ENCODE measurements around the gene COL4A2.

COL4A2 gene

DNA sequence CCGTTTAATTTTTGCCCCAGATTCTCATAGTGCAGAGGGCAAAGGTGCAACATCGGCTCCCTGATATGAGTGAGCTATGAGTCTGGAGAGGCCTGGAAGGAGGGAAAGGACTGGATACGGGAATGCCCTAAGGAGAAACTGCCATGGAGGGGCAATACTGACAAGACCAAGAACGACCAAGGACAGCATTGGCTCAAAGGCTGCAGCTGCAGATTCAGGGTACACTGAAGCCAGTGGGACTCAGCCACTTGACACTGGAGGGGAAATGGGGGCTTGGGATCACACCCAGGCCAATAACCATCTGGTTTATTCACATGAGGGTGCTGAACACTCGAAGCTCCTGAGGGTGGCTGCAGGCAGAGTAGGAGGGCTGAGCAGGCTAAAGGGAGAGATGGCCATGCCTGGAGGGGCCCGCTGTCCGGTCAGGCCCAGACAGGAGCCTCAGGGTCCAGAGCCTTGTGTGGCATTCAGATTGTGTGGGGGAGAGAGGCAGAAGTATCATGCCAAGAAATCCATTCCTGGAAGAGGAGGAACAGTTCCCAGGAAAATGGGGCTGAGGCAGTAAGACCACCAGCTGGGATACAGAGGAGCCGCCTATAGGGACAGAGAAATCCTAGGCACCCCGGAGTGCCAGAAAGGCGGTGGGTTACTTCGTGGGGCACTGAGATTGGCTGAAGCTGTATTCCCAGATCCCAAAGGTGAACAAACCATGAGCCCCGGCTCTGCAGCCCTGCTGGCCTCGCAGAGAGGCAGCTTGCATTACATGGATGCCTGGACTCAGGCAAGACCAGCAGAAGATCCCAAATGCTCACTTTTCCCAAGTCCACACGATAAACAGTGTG is 20.9 kb upstream of the COL4A2 start:
- POLR2A ChIA-PET = no interaction called here

DNA sequence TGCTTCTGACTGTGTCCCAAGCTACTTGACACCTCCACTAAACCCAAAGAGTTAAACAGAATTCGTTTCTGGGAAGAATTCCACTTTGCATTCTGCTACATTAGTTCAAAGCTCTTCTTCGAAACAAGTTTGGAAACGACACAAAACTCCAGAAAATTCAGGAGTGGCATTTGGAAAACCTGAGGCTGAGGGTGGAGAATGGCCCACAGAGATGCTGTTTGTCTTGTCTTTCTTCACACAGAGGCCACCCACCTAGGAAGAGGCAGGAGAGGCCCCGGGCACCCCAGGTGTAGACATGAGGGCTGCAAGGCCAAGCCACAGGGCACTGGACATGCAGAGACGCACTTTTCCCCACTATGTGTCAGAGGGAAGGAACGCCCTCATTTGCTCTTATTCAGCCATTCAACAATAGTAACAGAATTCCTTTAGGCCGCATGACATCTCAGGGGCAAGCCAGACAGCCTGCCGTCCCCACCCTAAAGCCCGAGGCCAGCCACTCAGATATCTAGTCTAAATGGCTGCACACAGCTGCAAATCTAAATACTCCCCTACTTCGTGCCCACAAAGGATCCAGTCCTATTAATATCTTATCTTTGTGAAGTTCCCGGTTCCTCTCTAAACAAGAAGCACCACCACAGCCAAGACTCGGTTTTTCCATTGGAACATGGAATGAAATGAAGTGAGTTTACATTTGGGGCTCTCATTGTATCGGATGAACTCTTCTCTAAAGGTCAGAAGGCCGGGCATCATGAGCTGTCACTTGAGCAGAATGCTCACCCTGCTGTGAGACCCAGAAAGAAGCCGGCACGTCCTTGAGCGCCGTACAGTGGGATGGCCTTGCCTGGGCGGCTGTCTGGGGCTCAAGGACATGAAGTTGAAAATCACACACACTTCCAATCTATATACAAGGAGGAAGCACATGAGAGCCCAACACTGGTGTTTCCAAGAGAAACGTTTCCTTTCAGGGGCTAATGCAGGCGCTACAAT is 20.0 kb upstream of the COL4A2 start:
- CTCF ChIA-PET = no interaction called here
- H3K27ac ChIP-seq (ENCODE audit: extremely low read depth, low read depth, low read length) = no peak overlapping the region
- TF ChIP-seq ZNF184 (tag by site-specific recombination; IDR thresholded peaks at IDR 0.05) (no peak), ZNF768 (tag by site-specific recombination; IDR thresholded peaks at IDR 0.05) (no peak), HOXD13 (CRISPR knock-in tag; IDR thresholded peaks at IDR 0.05; ENCODE audit: borderline replicate concordance) (no peak), ZNF274 (IDR thresholded peaks at IDR 0.05; ENCODE audit: low read length) (no peak), ZNF274 (tag by site-specific recombination; IDR thresholded peaks at IDR 0.05; ENCODE audit: borderline replicate concordance) (no peak)
- no peaks in the 10 kb centered on the region for H3K9me3 ChIP-seq (ENCODE audit: control insufficient read depth, insufficient read depth, low read depth, low read length)
- no peaks in the 10 kb centered on the region for H3K36me3 ChIP-seq (ENCODE audit: control insufficient read depth in 2 of 2, insufficient read depth in 1 of 2, low read length in 2 of 2)
- POLR2A ChIA-PET = no interaction called here
- H3K4me1 ChIP-seq (ENCODE audit: control insufficient read depth, insufficient read depth, low read length) = no peaks in the 10 kb centered on the region
- no peak overlapping the region for H3K4me3 ChIP-seq (ENCODE audit: low read depth, low read length)

More for the DNA sequence above, 20.9 kb upstream of the COL4A2 start:
- Histone ChIP-seq H3K4me3 (ENCODE audit: low read depth, low read length) (no peak overlapping the region), H3K36me3 (ENCODE audit: control insufficient read depth in 2 of 2, insufficient read depth in 1 of 2, low read length in 2 of 2) (no peaks in the 10 kb centered on the region), H3K9me3 (ENCODE audit: control insufficient read depth, insufficient read depth, low read depth, low read length) (no peaks in the 10 kb centered on the region), H3K27ac (ENCODE audit: extremely low read depth, low read depth, low read length) (no peak overlapping the region), H3K4me1 (ENCODE audit: control insufficient read depth, insufficient read depth, low read length) (no peaks in the 10 kb centered on the region)
- CTCF ChIA-PET = interaction anchor here (0.7 kb wide), 1 partner anchor 12 kb away, joined by 3 read pairs; no protein-coding TSS in a partner anchor
- no peak for TF ChIP-seq ZNF157 (tag by site-specific recombination; IDR thresholded peaks at IDR 0.05)
- TF ChIP-seq ZNF211 (tag by site-specific recombination; IDR thresholded peaks at IDR 0.05; ENCODE audit: low read depth) = no peak
- TF ChIP-seq HOXA7 (CRISPR knock-in tag; IDR thresholded peaks at IDR 0.05; ENCODE audit: borderline replicate concordance) = no peak
- TF ChIP-seq ZNF558 (tag by site-specific recombination; IDR thresholded peaks at IDR 0.05) = no peak
- no peak for TF ChIP-seq ZNF785 (tag by site-specific recombination; IDR thresholded peaks at IDR 0.05)
- TF ChIP-seq, protein P1, sequence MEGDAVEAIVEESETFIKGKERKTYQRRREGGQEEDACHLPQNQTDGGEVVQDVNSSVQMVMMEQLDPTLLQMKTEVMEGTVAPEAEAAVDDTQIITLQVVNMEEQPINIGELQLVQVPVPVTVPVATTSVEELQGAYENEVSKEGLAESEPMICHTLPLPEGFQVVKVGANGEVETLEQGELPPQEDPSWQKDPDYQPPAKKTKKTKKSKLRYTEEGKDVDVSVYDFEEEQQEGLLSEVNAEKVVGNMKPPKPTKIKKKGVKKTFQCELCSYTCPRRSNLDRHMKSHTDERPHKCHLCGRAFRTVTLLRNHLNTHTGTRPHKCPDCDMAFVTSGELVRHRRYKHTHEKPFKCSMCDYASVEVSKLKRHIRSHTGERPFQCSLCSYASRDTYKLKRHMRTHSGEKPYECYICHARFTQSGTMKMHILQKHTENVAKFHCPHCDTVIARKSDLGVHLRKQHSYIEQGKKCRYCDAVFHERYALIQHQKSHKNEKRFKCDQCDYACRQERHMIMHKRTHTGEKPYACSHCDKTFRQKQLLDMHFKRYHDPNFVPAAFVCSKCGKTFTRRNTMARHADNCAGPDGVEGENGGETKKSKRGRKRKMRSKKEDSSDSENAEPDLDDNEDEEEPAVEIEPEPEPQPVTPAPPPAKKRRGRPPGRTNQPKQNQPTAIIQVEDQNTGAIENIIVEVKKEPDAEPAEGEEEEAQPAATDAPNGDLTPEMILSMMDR (tag by site-specific recombination; IDR thresholded peaks at IDR 0.05) = no peak
- TF ChIP-seq ZNF777 (tag by site-specific recombination; IDR thresholded peaks at IDR 0.05; ENCODE audit: borderline replicate concordance) = no peak

DNA sequence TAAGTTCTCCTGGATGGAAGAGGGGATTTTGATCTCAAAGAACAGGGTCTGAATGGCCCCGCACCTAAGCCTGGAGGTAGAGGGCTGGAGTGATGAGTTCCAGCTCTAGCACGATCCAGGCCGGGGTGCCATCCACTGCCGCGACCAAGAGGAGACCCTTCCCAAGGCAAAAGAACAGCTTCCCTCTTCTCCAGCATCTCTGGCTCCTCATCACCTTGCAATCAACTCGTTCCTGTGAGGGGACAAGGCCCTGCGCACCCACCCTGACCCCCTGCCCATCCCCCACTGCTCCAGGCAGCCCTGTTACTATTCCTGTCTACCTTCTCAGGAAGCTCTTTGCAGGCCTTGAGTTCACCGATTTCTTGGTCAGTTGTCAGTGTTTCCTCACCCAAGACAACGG is 17.9 kb upstream of the COL4A2 start:
- Histone ChIP-seq H3K36me3 (ENCODE audit: control insufficient read depth in 2 of 2, insufficient read depth in 1 of 2, low read length in 2 of 2) (no peaks in the 10 kb centered on the region), H3K4me3 (ENCODE audit: low read depth, low read length) (no peak overlapping the region), H3K4me1 (ENCODE audit: control insufficient read depth, insufficient read depth, low read length) (no peaks in the 10 kb centered on the region), H3K9me3 (ENCODE audit: control insufficient read depth, insufficient read depth, low read depth, low read length) (no peaks in the 10 kb centered on the region), H3K27ac (ENCODE audit: extremely low read depth, low read depth, low read length) (no peak overlapping the region)
- ChIA-PET CTCF (no interaction called here), POLR2A (no interaction called here)
- TF ChIP-seq ZNF426 (tag by site-specific recombination; IDR thresholded peaks at IDR 0.05) = no peak
- TF ChIP-seq, protein P2, sequence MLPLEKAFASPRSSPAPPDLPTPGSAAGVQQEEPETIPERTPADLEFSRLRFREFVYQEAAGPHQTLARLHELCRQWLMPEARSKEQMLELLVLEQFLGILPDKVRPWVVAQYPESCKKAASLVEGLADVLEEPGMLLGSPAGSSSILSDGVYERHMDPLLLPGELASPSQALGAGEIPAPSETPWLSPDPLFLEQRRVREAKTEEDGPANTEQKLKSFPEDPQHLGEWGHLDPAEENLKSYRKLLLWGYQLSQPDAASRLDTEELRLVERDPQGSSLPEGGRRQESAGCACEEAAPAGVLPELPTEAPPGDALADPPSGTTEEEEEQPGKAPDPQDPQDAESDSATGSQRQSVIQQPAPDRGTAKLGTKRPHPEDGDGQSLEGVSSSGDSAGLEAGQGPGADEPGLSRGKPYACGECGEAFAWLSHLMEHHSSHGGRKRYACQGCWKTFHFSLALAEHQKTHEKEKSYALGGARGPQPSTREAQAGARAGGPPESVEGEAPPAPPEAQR (tag by site-specific recombination; IDR thresholded peaks at IDR 0.05) = no peak
- no peak for TF ChIP-seq GLIS1 (tag by site-specific recombination; IDR thresholded peaks at IDR 0.05)
- no peak for TF ChIP-seq HOXC10 (CRISPR knock-in tag; IDR thresholded peaks at IDR 0.05)
- no peak for TF ChIP-seq ZSCAN30 (tag by site-specific recombination; IDR thresholded peaks at IDR 0.05)
- TF ChIP-seq, protein P3, sequence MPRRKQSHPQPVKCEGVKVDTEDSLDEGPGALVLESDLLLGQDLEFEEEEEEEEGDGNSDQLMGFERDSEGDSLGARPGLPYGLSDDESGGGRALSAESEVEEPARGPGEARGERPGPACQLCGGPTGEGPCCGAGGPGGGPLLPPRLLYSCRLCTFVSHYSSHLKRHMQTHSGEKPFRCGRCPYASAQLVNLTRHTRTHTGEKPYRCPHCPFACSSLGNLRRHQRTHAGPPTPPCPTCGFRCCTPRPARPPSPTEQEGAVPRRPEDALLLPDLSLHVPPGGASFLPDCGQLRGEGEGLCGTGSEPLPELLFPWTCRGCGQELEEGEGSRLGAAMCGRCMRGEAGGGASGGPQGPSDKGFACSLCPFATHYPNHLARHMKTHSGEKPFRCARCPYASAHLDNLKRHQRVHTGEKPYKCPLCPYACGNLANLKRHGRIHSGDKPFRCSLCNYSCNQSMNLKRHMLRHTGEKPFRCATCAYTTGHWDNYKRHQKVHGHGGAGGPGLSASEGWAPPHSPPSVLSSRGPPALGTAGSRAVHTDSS (tag by site-specific recombination; IDR thresholded peaks at IDR 0.05) = no peak
